Measurements from ENCODE around the gene ZFP36L2.
"Not testable (repeated sequence)": the region's sequence is repeated elsewhere in the genome, so short reads cannot be mapped to it uniquely, and the experiment has no call there.

ZFP36L2 gene

DNA sequence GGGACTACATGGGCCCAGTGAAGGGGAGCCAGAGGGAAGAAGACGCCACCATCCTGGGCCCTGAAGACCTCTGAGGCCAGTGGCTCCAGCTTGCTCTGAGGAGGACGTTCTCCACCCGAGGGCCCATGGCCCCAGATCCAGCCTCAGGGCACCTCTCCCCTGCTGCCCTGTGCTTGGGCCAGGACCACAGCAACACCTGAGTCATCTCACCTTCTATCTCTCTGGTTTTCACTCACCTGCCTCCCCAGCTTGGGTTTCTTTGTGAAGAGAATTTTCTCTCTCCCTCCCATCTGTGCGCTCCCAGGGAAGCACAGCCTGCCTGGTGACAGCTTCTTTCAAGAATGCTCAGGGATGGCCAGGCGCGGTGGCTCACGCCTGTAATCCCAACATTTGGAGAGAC lies 19.8 kb downstream of the ZFP36L2 start:
- DNase-seq: no peak

DNA sequence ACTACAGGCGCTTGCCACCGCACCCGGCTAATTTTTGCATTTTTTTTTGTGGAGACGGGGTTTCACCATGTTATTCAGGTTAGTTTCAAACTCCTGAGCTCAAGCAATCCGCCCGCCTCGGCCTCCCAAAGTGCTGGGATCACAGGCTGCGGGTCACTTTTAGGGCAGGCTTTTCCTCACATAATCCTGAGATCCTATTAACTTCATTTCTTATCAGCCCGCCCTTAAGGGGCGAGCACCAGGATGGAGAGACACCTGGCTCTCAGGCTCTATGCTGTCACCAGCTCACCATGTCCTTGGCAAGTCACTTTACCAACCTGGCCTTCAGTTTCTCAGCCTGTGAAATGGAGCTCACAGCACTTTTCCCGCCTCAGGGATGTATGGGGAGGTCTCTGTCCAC lies 23.0 kb downstream of the ZFP36L2 start:
- no peak for DNase-seq

DNA sequence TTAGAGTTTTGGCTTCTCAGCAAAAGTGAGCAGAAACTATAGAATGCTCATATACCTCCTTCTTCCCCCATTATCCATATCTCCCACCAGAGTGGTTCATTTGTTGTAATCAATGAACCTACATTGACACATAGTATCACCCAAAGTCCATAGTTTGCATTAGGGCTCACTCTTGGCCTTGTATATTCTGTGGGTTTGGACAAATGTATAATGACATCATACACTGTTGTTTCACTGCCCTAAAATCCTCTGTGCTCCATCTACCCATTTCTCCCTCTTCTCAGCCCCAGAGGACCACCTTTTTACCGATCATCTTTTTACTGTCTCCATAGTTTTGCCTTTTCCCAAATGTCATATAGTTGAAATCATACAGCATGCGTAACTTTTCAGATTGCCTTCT lies 24.1 kb downstream of the ZFP36L2 start:
- DNase-seq: no peak

DNA sequence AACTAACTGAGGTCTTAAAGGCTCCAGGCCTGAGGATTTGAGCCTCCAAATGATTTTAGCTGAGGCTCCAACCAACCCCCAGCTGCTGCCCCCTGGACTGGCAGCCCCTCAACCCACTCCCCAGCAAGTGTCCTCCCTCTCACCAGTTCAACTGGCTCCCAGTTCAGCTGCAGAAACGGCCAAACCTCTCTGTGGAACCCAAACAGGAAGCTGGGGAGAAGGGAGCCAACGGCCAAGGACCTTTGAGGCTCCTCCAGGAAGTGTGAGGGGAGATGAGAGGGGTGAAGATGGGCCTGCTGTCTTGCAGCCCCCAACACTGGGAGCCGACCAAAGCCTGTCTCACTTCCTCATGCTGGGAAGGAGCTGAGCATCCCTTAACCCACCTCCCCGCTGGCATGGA lies 24.9 kb downstream of the ZFP36L2 start:
- DNase-seq: no peak

DNA sequence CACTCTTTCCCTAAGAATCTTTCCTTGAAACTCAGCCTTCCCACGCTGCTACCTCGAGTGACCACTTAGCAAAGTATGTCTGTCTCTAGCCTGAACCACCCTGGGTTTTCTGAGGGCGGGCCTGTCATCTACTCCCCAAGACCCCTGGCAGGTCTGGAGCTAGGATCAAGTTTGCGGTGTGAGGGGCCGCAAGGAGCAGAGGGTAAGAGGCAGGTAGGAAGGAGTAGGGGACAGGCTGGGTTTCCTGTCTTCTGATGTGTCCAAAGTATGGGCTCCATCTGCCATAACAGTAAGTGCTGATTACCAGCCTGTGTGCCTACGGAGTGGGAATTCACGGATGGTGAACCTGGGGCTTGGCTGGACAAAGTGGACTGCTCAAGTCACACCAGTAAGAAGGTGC lies 25.4 kb downstream of the ZFP36L2 start:
- no peak for DNase-seq

DNA sequence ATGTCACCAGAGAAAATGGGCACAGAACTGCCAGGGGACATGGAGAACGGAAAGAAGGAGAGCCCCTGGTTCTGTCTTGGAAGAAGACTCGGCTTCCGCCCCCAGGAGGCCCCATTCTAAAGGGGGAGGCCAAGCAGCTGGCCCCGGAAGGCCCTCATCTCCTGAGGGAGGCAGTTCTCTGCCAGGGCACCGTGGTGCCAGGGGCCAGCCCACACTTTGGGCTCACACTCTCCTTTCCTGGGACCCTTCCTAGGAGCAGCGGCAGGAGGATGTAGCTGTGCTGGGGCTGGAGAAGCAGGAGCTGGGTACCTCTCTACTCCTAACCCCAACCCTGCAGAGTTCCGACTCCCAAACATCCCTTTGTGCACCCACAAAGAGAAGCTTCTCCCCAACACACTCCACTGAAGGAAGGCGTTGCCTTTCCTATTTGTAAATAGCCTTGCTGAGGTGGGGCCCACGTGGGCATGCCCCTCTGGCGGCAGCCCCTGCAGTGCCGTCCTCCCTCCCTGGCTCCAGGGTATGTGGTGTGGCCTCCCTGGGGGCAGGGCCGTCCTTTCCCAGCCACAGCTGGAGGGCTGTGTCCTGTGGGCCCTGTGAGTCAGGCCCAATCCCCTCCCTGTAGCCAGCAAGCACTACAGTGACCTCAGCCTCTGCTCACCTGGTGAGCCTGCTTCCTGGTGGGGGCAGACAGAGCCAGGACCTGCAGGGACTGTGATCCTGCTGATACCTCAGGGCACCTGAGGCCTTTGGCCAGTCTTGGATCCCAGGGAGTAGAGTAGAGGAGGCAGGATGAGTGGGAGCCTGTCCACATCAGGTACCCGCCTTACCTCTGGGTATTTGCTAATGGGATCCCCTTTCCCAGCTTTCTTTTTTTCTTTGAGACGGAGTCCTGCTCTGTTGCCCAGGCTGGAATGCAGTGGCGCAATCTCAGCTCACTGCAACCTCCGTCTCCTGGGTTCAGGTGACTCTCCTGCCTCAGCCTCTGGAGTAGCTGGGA lies 26.6 kb downstream of the ZFP36L2 start:
- DNase-seq: no peak

DNA sequence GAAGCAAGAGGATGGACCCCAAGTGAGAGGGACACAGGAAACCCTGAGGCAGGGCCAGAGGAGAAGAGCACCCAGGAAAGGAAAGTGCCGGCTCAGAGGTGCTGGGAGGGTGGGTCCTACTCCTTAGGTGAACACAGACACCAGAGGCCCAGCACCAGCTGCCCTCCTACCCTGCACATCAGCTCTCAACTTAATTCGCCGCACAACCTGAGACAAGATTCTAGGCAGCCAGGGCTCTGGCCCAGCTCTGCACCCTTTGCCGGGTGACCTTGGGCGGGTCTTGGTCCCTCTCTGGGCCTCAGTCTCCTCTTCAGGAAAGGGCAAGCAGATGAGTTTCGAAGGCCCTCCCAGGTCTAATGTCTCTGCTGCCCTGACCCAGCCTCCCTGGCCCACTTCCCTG lies 28.1 kb downstream of the ZFP36L2 start:
- DNase-seq: no peak

DNA sequence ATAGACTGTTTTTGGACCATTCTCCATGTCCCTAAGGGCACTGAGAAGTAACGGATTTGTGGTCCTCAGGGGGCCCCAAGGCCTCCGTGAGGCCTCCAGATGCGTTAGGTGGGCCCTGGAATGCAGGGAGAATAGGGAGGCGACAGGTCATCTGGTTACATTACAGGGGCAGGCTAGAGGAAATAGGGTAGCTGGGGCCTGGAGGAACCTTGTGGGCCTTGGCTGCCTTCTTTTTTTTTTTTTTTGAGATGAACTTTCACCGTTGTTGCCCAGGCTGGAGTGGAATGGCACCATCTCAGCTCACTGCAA lies 28.9 kb downstream of the ZFP36L2 start:
- no peak for DNase-seq

DNA sequence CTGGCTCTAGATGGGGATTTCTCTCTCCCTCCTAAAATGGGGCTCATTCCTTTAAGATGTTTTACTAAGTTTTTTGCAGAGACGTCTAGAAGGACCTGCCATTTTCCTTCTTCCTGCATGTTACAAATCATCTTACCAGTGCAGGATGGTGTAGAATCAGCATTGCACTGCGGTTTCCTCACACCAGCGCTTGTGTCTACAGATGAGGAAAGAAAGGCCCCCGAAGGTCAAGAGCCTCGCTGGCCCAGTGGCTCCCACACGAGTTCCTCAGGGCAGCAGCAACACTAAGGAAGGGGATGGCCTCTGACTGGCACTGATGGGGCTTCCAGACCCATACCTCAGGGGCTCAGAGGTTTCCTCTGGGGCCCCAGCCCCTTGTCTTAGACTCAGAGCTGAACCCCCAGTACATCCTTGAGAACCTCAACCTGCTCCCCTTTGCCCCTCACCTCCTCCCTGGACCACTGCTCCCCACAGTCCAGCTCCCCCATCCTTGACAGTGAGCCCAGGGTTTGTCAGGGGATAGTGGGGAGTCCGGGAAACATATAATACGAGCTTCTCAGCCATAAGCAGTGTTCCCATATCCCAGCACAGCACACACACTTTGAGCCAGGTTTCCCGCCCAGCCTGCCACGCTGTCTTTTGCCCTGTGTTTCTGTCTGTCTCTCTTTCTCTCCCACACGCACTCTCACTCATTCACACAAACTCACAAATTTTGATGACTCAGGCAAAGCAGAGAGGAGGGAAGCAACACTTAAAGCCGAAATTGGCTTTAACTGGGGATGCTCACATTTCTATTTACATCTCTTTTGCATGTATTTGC lies 29.4 kb downstream of the ZFP36L2 start:
- DNase-seq: no peak

DNA sequence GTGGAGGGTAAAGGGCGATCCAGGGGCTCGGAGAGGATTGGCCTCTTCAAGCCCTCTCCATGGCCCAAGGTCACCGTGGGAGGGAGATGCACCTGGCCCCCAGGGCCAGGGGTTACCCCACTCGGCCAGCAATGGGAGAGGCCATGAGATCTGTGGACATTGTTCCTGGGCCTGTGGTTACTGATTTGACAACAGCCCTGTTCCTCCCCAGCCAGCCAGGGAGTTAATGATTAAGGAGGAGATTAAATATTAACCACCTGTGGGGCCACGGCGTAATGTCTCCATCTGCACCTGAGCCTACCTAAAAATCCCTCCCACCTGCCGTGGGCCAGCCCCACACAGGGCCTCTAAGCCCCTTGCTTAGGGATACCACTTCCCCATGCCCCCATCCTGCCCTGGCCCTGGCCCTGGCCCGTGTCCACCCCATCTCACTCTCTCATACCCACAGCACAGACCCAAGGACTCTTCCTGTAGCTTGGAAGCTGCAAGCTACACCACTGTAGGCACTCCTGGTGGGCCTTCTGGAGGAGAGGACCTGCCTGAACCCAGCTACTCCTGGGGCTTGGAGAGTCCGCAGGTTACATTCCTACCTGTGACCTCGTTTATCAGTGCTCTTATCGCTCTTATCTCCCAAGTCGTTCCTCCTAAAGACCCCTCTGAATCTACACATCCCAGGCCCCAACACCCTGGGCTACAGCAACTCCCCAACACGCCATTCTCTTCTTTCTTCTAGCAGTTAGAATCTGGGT lies 32.1 kb downstream of the ZFP36L2 start:
- DNase-seq: no peak

DNA sequence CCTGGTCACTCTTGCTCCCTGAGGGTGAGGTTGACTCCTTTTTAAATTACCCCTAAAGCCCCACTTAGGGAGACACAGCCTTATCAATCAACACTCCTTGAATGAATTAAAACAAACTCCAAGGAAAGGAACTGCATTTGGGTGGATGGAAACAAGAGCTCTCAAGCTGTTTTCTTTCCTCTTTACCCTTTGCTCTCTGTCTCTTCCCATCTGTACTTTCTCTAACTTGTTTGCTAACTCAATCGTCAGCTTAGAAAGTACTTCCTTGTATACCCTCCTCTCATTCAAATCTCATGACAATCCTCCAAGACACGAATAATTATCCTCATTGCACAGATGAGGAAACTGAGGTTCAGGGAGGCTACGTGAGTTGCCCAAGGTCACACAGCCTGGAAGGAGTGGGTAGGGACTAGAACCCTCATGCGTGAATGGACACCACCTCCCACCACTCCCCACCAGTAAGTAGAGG lies 32.7 kb downstream of the ZFP36L2 start:
- DNase-seq: no peak

DNA sequence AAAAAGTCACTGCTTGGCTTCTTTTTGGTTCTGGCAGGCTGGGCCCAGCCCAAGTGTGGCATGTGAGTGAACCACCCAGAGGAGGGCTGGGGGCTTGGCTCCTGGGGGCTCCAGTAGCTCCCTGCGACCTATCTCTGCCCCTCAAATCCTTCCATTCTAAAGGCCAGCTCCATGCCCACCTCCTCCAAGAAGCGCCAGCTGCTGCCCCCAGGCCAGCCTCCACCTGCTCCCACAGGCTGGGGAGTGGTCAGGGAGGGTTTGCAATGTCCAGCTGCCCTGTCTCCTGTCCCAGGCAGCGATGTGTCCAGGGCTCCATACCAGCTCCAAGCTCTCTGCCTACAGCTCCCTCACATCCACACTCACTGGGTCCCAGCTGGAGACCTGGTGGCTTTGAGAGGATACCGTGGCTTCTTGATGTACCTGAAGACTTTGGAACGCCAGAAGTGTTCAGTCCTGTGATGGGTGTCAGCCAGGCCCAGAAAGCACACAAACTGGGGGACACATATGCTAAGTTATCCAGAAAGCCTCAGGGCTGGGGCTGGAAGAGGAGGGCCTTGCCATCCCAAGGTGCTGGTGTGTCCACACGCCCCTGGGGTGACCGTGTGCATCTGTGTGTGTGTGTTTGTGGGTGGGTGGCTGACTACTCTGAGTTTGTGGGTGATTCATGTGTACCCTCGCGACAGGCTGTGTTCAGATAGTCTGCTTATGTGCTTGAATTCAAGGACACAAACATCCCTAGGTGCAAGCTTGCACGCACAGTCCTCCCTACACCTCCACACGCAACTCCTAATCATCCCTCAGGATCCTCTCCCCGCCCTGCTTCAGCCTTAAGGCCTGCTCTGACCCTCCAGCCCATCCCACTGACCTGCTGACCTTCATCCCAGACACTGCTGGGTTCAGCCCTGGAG lies 33.4 kb downstream of the ZFP36L2 start:
- no peak for DNase-seq

DNA sequence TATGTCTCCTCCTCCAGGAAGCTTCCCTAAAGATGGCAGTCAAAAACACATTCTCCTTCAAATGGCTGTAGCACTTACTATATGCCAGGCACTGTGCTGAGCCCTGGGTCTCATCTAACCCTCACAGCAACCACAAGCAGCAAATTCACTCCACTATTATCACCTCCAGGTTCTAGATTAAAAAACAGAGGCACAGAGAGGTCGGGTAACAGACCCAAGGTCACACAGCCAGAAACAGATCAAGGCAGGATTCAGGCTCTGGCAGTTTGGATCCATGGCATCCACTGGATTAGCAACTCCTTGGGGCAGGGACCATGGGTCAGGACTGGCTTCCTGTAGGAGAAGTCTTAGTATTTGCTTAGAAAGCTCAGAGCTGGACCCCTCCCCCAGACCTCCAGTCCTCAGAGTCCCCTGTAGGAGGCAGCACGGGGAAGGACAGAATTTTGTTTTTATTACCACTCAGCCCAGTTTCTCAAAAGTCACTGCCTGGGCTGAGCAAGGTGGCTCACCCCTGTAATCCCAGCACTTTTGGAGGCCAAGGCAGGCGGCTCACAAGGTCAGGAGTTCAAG lies 34.4 kb downstream of the ZFP36L2 start:
- no peak for DNase-seq

DNA sequence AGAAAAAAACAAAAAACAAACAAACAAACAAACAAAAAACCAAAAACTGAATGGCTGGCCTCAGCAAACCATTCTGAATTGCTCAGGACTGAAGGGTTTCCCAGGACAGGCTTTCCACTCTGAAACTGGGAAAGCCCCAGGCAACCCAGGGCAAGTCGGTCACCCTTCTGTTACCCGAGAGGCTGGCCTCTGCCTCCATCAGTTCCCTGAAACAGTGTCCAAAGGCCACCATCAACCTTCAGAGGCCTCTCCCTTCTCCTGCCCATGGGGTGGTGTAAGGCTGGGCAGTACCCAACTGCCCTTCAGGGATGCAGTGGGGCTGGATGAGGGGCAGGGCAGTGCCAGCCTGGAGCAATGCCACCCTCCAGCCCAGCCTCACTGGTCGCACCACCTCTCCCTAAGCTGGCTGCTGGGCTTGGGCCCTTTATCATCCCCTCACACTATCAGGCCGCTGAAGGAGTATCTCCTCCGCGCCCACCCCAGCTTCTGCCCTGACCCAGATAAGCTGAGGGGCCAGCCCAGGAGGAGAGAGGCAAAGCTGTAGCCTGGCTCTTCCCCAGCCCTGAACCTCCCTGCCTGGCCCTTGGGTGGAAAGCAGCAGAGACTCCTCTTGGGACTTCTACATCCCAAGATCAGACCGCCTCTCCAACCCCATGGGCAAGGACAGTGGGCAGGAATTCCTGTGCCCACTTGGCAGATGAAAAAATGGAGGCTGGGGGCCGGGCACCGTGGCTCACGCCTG lies 35.9 kb downstream of the ZFP36L2 start:
- DNase-seq: no peak

DNA sequence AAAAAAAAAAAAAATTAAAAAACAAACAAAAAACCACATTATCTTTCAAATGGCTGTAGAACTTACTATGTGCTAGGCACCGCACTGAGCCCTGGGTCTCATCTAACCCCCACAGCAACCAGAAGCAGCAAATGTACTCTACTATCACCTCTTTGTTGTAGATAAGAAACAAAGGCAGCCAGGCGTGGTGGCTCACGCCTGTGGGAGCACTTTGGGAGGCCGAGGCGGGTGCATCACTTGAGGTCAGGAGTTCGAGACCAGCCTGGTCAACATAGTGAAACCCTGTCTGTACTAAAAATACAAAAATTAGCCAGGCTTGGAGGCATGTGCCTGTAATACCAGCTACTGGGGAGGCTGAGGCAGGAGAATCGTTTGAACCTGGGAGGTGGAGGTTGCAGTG lies 36.5 kb downstream of the ZFP36L2 start:
- not testable (repeated sequence) for DNase-seq

DNA sequence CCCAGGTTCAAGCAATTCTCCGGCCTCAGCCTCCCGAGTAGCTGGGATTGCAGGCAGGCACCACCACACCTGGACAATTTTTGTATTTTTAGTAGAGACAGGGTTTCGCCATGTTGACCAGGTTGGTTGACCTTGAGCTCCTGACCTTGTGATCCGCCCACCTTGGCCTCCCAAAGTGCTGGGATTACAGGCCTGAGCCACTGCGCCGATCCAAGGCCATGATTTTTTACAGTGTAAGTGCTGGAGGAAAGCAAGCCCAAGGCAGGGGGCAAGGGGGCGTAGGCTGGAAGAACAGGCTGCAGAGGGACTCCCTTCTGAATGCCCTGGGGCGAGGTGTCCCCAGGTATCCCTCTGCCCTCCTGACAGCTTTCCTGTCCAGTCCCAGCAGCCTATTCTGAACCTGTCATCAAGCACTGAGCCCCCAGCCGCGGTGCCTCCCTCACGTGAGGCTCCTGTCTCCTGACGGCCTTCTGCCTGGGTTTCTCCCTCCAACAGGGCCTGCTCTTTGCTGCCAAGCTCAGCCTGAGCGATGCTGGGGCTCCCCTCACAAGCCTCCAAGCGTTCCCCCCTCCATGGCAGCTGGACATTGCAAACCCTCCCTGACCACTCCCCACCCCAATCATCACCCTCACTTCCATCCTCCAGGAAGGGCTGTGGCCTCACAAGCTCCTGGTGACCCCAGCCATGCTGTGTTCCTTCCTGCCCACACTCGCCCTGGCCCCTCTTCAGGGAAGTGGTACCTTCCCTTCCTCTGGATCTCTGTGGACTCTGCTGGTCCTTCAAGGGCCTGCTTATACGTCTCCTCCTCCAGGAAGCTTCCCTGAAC lies 37.6 kb downstream of the ZFP36L2 start:
- no peak for DNase-seq

DNA sequence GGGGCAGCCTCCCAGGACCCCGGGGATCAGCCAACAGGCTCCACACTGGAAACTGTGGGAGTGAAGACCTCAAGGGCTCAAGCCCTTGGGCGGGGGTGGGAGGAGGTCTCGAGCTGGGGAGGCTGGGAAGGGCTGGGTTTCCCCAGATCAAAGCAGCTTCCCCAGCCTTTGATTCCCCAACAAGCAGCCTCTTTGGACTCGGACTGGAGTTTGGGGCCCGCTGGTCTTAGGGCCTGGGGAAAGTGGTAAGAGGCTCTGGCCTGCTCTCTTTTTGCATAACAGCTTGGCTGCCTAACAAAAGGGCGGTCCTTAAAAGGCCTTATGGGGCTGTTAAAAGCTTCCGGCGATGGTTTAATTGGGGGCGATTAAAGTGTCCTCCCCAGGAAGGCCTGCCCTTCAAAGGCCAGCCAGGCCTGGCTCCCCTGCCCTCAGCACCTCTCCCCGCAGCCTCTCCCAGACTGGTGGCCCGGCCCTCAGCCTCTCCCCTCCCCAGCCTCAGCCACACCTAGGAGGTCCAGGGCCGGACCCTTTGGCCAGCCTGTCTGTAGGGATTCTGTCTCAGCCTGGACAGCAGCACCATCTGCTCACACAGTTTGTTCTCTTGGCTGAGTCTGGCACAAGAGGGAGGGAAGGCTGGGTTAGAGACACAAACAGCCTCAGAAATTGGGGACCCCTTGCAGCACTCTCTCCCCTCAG lies 39.6 kb downstream of the ZFP36L2 start:
- no peak for DNase-seq

DNA sequence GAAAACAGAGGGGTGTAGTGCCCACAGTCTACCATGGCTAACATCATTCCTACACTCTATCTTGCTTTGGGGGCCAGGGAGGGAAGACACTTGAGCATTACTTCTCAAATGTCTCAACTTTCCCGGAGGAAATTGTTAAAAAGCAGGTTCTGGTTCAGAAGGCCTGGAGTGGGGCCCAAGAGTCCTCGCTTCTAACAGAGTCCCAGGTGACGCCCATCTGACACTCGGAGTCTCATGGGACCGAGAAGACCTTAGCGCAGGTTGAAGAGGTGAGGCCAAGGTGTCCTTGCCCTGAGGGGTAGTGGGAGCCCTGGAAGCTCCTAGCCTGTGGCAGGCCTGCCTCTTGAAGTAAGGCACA lies 40.1 kb downstream of the ZFP36L2 start:
- DNase-seq: no peak

DNA sequence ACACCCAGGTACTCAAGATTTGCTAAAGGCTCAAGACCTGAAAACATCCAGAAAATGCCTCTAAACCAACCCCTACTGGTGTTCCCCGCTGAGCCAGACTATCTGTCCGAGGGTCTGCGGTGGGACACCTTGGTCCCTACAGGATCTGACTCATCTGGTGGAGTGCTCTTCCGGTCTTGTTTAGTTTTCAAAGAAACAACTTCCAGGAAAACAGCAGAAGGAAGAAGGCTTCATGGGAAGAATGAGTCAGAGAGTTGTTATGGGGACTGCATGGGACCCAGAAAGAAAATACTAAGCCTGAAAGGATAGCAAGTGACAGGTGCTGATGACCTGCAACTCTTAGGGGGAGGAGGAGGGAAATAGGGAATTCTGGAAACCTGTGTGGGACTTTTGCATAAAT lies 41.3 kb downstream of the ZFP36L2 start:
- DNase-seq: no peak

All from central memory CD4-positive, alpha-beta T cell (primary cell).